ENCODE results near the gene GFER.
"Not testable (repeated sequence)": the region's sequence is repeated elsewhere in the genome, so short reads cannot be mapped to it uniquely, and the experiment has no call there.

GFER gene

GRCh38 chr16:2027024-2028010, 43.3 kb downstream of the GFER start:
- peak; percentile 48 for DNase-seq

GRCh38 chr16:2028146-2028545, 44.2 kb downstream of the GFER start:
- DNase-seq = no peak

- DNase-seq = no peak
These were observed 44.7 kb downstream of the GFER start for GRCh38 chr16:2028620-2029220.

GRCh38 chr16:2029350-2029749, 45.4 kb downstream of the GFER start:
- DNase-seq = no peak

- no peak for DNase-seq
These were observed 46.0 kb downstream of the GFER start for GRCh38 chr16:2030036-2030435.

- no peak for DNase-seq
These were observed 47.1 kb downstream of the GFER start for GRCh38 chr16:2031081-2031577.

GRCh38 chr16:2032285-2033056, 48.5 kb downstream of the GFER start:
- no peak for DNase-seq

GRCh38 chr16:2033057-2033908, 49.3 kb downstream of the GFER start:
- DNase-seq = peak; percentile 76

- not testable (repeated sequence) for DNase-seq
These were observed 50.1 kb downstream of the GFER start for GRCh38 chr16:2033909-2034695.

GRCh38 chr16:2034696-2035430, 50.9 kb downstream of the GFER start:
- no peak for DNase-seq

GRCh38 chr16:2035431-2036199, 51.6 kb downstream of the GFER start:
- DNase-seq = peak; percentile 94

GRCh38 chr16:2036200-2036966, 52.4 kb downstream of the GFER start:
- DNase-seq = no peak

- no peak for DNase-seq
These were observed 53.1 kb downstream of the GFER start for GRCh38 chr16:2037115-2037514.

Data from fibroblast of skin of scalp (primary cell).